Measurements from ENCODE around the gene AIMP1.

The AIMP1 gene

GRCh38 chr4:106305435-106306055 is 10.8 kb upstream of the AIMP1 start:
- no peak overlapping the region for H3K4me3 ChIP-seq (ENCODE audit: low read length)
- no peak for DNase-seq (ENCODE audit: low read depth)
- no peak for TF ChIP-seq CTCF (IDR thresholded peaks at IDR 0.05; ENCODE audit: insufficient read depth, low read depth, low read length, missing control alignments)

GRCh38 chr4:106306561-106306960 is 9.8 kb upstream of the AIMP1 start:
- no peak for TF ChIP-seq CTCF (IDR thresholded peaks at IDR 0.05; ENCODE audit: insufficient read depth, low read depth, low read length, missing control alignments)
- H3K4me3 ChIP-seq (ENCODE audit: low read length): no peak overlapping the region
- no peak for DNase-seq (ENCODE audit: low read depth)

- no peak overlapping the region for H3K4me3 ChIP-seq (ENCODE audit: low read length)
- DNase-seq (ENCODE audit: low read depth): no peak
Observed at GRCh38 chr4:106312377-106312776, 4.0 kb upstream of the AIMP1 start.

GRCh38 chr4:106312997-106313522 is 3.3 kb upstream of the AIMP1 start:
- no peak for TF ChIP-seq CTCF (IDR thresholded peaks at IDR 0.05; ENCODE audit: insufficient read depth, low read depth, low read length, missing control alignments)
- no peak for DNase-seq (ENCODE audit: low read depth)
- H3K4me3 ChIP-seq (ENCODE audit: low read length): no peak overlapping the region

More at GRCh38 chr4:106312377-106312776, 4.0 kb upstream of the AIMP1 start:
- no peak for TF ChIP-seq CTCF (IDR thresholded peaks at IDR 0.05; ENCODE audit: insufficient read depth, low read depth, low read length, missing control alignments)

- TF ChIP-seq CTCF (IDR thresholded peaks at IDR 0.05; ENCODE audit: insufficient read depth, low read depth, low read length, missing control alignments): no peak
- H3K4me3 ChIP-seq (ENCODE audit: low read length): peak overlapping the region; percentile 69
- no peak for DNase-seq (ENCODE audit: low read depth)
Observed at GRCh38 chr4:106314960-106315359, 1.4 kb upstream of the AIMP1 start.

- TF ChIP-seq CTCF (IDR thresholded peaks at IDR 0.05; ENCODE audit: insufficient read depth, low read depth, low read length, missing control alignments): no peak
- DNase-seq (ENCODE audit: low read depth): peak; percentile 99
- peak overlapping the region; percentile 69 for H3K4me3 ChIP-seq (ENCODE audit: low read length)
Observed at GRCh38 chr4:106315476-106315967, 828 bp upstream of the AIMP1 start.
